Lower lobe of right lung (tissue), 2 donors: ENCODE measurements around the gene PLPP2. TPM values are rescaled to one million over a fixed set of nuclear protein-coding genes. Genes with fewer than 3 reads are reported as not detected.

Source experiments
- ATAC-seq, 2 donors: fragments of 200-7000 bp; cut with Tn5 transposase; one replicate each; pipeline ENCODE4 v1.9.1; 2020 to 2022; ENCODE audit warnings: mild to moderate bottlenecking in 2 of 2, moderate library complexity in 2 of 2
- DNase-seq: peaks from one replicate; pipeline ENCODE4 v3.0.0-alpha.2; 2020
- H3K27ac ChIP-seq: fragments of 200-600 bp; one replicate; pipeline ENCODE4 v1.8.0; 2022
- H3K27me3 ChIP-seq: fragments of 200-600 bp; one replicate; pipeline ENCODE4 v1.8.0; 2022; ENCODE audit warnings: low read depth
- H3K36me3 ChIP-seq: fragments of 200-600 bp; one replicate; pipeline ENCODE4 v1.8.0; 2022; ENCODE audit warnings: mild to moderate bottlenecking
- H3K4me1 ChIP-seq: fragments of 200-600 bp; one replicate; pipeline ENCODE4 v1.8.0; 2022
- H3K4me3 ChIP-seq: fragments of 200-600 bp; one replicate; pipeline ENCODE4 v1.8.0; 2022; ENCODE audit warnings: mild to moderate bottlenecking
- H3K9me3 ChIP-seq: fragments of 200-600 bp; one replicate; pipeline ENCODE4 v1.8.0; 2022
- CTCF ChIP-seq: fragments of 200-600 bp; IDR thresholded peaks from one replicate; pipeline ENCODE4 v1.8.0; 2022; ENCODE audit warnings: antibody characterized with exemption, mild to moderate bottlenecking
- intact Hi-C: fragments of 100-400 bp; cut with DNase I; formaldehyde crosslinking; loops from one replicate; pipeline ENCODE4 v1.11.0; 2022
- total RNA-seq: library from RNA; stranded (reverse); fragmentation: NEBNext Ultra II Directional; extraction: Animal tissue kit (Norgen Biotek cat#: 25700); gene quantifications from one replicate; pipeline ENCODE4 v1.2.1, GENCODE V29; 2021
- donor health status: DM: no; HTN: yes; CAD: no; lungs with severe emphysema.

Gene PLPP2
- total RNA-seq, 1 donor from 2014 or later = 11.7 TPM

GRCh38 chr19:324716-325115 lies 33.5 kb upstream of the PLPP2 start:
- peaks cover 80% of the 10 kb centered on the region for H3K36me3 ChIP-seq
- no peak for TF ChIP-seq CTCF
- no peaks in the 10 kb centered on the region for H3K9me3 ChIP-seq
- H3K27me3 ChIP-seq = no peaks in the 10 kb centered on the region
- no peak for DNase-seq
- peak in 1 of 2 donors; percentile 16 for ATAC-seq
- H3K4me3 ChIP-seq = no peak overlapping the region
- H3K4me1 ChIP-seq = no peaks in the 10 kb centered on the region
- intact Hi-C loops = no loop called here
- H3K27ac ChIP-seq = no peak overlapping the region

GRCh38 chr19:322616-323015 lies 31.4 kb upstream of the PLPP2 start:
- intact Hi-C loops = no loop called here
- Histone ChIP-seq H3K27ac (no peak overlapping the region), H3K36me3 (peaks cover 69% of the 10 kb centered on the region), H3K27me3 (no peaks in the 10 kb centered on the region), H3K4me1 (no peaks in the 10 kb centered on the region), H3K9me3 (no peaks in the 10 kb centered on the region), H3K4me3 (no peak overlapping the region)
- DNase-seq = no peak
- no peak for TF ChIP-seq CTCF
- no peak for ATAC-seq

- H3K27me3 ChIP-seq = no peaks in the 10 kb centered on the region
- H3K4me3 ChIP-seq = no peak overlapping the region
- intact Hi-C loops = no loop called here
- peaks cover 69% of the 10 kb centered on the region for H3K36me3 ChIP-seq
- TF ChIP-seq CTCF = no peak
- ATAC-seq (no peak), DNase-seq (no peak)
- H3K4me1 ChIP-seq = peaks cover 5% of the 10 kb centered on the region
- no peaks in the 10 kb centered on the region for H3K9me3 ChIP-seq
- no peak overlapping the region for H3K27ac ChIP-seq
These were observed 27.2 kb upstream of the PLPP2 start for GRCh38 chr19:318509-318774.

GRCh38 chr19:317710-318508 lies 26.7 kb upstream of the PLPP2 start:
- TF ChIP-seq CTCF = no peak
- no peak for DNase-seq

GRCh38 chr19:315811-316210 lies 24.6 kb upstream of the PLPP2 start:
- H3K36me3 ChIP-seq = peaks cover 69% of the 10 kb centered on the region
- ATAC-seq = no peak
- TF ChIP-seq CTCF = no peak
- no peaks in the 10 kb centered on the region for H3K9me3 ChIP-seq
- H3K27ac ChIP-seq = peak overlapping the region; percentile 22
- no peaks in the 10 kb centered on the region for H3K27me3 ChIP-seq
- peaks cover 6% of the 10 kb centered on the region for H3K4me1 ChIP-seq
- intact Hi-C loops = no loop called here
- H3K4me3 ChIP-seq = no peak overlapping the region
- DNase-seq = no peak

More at GRCh38 chr19:317710-318508, 26.7 kb upstream of the PLPP2 start:
- Histone ChIP-seq H3K27ac (no peak overlapping the region), H3K4me3 (no peak overlapping the region), H3K36me3 (peaks cover 74% of the 10 kb centered on the region), H3K4me1 (peaks cover 6% of the 10 kb centered on the region), H3K27me3 (no peaks in the 10 kb centered on the region), H3K9me3 (no peaks in the 10 kb centered on the region)
- intact Hi-C loops = no loop called here
- ATAC-seq = no peak
